Gastroesophageal sphincter (tissue), 4 donors: ENCODE data around the gene IPCEF1. TPM values are rescaled to one million over a fixed set of nuclear protein-coding genes. Genes with fewer than 3 reads are reported as not detected.

Experiments used
- ATAC-seq: fragments of 150-250 bp; one replicate; pipeline ENCODE4 v1.9.1; 2016; ENCODE audit warnings: mild to moderate bottlenecking, moderate library complexity
- H3K27ac ChIP-seq, 4 donors: fragments of 200-600 bp; sonication (generic) in 3 of 4; 1 replicate in 3 of 4; 2 replicates in 1 of 4; pipeline ENCODE4 v1.5.1; 2016 to 2019
- H3K27me3 ChIP-seq: fragments of 200-600 bp; sonication (generic); one replicate; pipeline ENCODE4 v1.5.1; 2019
- H3K36me3 ChIP-seq, 2 donors: fragments of 200-600 bp; sonication (generic); one replicate each; pipeline ENCODE4 v1.5.1; 2019; ENCODE audit warnings: control low read depth in 1 of 2
- H3K4me1 ChIP-seq, 3 donors: fragments of 200-600 bp; sonication (generic); 1 replicate in 2 of 3; 2 replicates in 1 of 3; pipeline ENCODE4 v1.5.1; 2016 to 2019; ENCODE audit warnings: control low read depth in 2 of 3
- H3K4me3 ChIP-seq, 2 donors: fragments of 200-600 bp; sonication (generic); one replicate each; pipeline ENCODE4 v1.5.1; 2019; ENCODE audit warnings: mild to moderate bottlenecking in 1 of 2, moderate library complexity in 1 of 2
- H3K9me3 ChIP-seq, 3 donors: fragments of 200-600 bp; sonication (generic); one replicate each; pipeline ENCODE4 v1.5.1; 2017 to 2019; ENCODE audit warnings: control low read depth in 2 of 3
- EP300 ChIP-seq: sonication (generic); formaldehyde crosslinking; IDR thresholded peaks from one replicate; pipeline ENCODE4 v1.6.1; 2017; ENCODE audit warnings: antibody characterized with exemption, mild to moderate bottlenecking
- POLR2A ChIP-seq, 2 donors: fragments of 450-650 bp; IDR thresholded peaks; one replicate each; pipeline ENCODE4 v1.6.1; 2017; ENCODE audit warnings: antibody characterized with exemption in 2 of 2, mild to moderate bottlenecking in 2 of 2, moderate library complexity in 1 of 2
- POLR2AphosphoS5 ChIP-seq: sonication (generic); formaldehyde crosslinking; IDR thresholded peaks from one replicate; pipeline ENCODE4 v1.6.1; 2017; ENCODE audit warnings: antibody characterized with exemption
- WGBS, 2 donors: methylation state at CpG; one replicate each; pipeline ENCODE4 v1.1.5; 2018; ENCODE audit warnings: low coverage in 1 of 2; 5-methylcytosine and 5-hydroxymethylcytosine counted together
- total RNA-seq, 4 donors: library from RNA; depleted of rRNA; stranded (reverse); fragments of >200 nt; gene quantifications; one replicate each; pipeline ENCODE4 v1.1.0, GENCODE V29; 2016
- TF ChIP-seq, protein P1 (sequence below), 4 experiments: fragments of 200-600 bp in 2 of 4; fragments of 450-650 bp in 2 of 4; sonication (generic) in 1 of 4; IDR thresholded peaks; one replicate each; pipeline ENCODE4 v1.5.1; 2017 to 2019; ENCODE audit warnings: antibody characterized with exemption in 4 of 4, mild to moderate bottlenecking in 2 of 4, moderate library complexity in 2 of 4

Gene IPCEF1
- total RNA-seq, 4 donors from 2014 or later, result 0.27 to 7.3 (median 1.2) TPM

DNA sequence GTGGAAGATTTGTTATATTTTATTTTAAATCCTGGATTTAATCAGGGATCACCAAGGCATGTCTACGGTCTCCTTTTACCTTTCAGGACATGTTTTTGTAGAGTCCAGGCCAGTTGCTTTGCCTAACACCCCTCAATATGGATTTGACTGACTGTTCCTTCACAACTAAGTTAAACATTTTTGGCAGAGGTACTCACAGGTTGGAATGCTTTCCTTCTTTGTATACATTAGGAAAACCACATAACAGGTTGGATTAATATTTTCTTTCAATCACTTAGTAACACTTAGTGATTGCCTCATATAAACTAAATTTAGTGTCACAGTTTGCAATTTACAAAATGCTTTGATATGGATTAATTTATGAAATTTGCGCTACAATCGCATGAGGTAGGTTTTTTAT, 64.5 kb downstream of the IPCEF1 start:
- no peaks in the 10 kb centered on the region for H3K4me1 ChIP-seq
- no peak overlapping the region for H3K4me3 ChIP-seq
- ATAC-seq, result no peak
- H3K27me3 ChIP-seq, result no peaks in the 10 kb centered on the region
- H3K27ac ChIP-seq, result no peak overlapping the region
- 63 to 64% methylated on average over 3 of the region's 3 CpGs for WGBS, 2 donors
- TF ChIP-seq, protein P1, sequence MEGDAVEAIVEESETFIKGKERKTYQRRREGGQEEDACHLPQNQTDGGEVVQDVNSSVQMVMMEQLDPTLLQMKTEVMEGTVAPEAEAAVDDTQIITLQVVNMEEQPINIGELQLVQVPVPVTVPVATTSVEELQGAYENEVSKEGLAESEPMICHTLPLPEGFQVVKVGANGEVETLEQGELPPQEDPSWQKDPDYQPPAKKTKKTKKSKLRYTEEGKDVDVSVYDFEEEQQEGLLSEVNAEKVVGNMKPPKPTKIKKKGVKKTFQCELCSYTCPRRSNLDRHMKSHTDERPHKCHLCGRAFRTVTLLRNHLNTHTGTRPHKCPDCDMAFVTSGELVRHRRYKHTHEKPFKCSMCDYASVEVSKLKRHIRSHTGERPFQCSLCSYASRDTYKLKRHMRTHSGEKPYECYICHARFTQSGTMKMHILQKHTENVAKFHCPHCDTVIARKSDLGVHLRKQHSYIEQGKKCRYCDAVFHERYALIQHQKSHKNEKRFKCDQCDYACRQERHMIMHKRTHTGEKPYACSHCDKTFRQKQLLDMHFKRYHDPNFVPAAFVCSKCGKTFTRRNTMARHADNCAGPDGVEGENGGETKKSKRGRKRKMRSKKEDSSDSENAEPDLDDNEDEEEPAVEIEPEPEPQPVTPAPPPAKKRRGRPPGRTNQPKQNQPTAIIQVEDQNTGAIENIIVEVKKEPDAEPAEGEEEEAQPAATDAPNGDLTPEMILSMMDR (IDR thresholded peaks at IDR 0.05), result no peak
- TF ChIP-seq EP300, result no peak
- H3K36me3 ChIP-seq, result no peaks in the 10 kb centered on the region
- H3K9me3 ChIP-seq, result no peaks in the 10 kb centered on the region

DNA sequence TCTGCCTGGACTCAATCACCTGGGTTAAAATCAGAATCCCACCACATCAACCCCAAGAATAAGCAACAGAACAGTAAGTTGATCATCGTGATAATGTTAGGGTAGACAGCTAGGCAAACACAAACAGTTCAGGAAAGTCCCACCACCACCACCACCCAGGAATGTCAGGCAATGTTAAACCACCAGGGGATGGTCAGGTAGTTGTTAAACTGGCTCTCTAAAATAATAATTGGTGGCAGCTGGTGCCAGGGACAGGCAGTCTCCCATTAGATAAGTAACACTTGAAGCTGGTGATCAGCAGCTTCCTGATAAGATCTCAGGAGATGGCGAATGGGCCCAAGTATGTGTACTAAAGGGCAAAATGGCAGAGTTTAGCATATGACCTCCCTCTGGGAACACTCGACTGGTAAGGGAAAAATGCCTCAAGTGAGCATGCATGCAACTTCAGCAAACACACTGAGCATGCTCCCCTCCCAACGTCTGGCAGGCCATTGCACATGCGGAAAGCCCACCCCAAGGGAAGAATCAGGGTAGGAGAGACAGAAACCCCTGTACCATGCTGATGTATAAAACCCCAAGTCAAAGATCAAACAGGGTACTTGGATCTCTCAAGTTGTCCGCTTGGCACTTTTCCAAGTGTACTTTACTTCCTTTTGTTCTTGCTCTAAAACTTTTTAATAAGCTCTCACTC, 66.6 kb downstream of the IPCEF1 start:
- ATAC-seq, result no peak
- WGBS, 2 donors, result 85 to 93% methylated on average over 3 to 6 of the region's 6 CpGs
- H3K4me1 ChIP-seq, result no peaks in the 10 kb centered on the region
- no peaks in the 10 kb centered on the region for H3K27me3 ChIP-seq
- no peak overlapping the region for H3K27ac ChIP-seq
- H3K36me3 ChIP-seq, result no peaks in the 10 kb centered on the region
- H3K9me3 ChIP-seq, result no peaks in the 10 kb centered on the region
- TF ChIP-seq EP300 (no peak), POLR2AphosphoS5 (no peak), POLR2A (IDR thresholded peaks at IDR 0.05) (no peak)
- TF ChIP-seq, protein P1 (IDR thresholded peaks at IDR 0.05), result no peak
- no peak overlapping the region for H3K4me3 ChIP-seq

GRCh38 chr6:154285826-154286225, 70.8 kb downstream of the IPCEF1 start:
- Histone ChIP-seq H3K4me1 (no peaks in the 10 kb centered on the region), H3K36me3 (no peaks in the 10 kb centered on the region), H3K4me3 (no peak overlapping the region), H3K27ac (no peak overlapping the region), H3K27me3 (no peaks in the 10 kb centered on the region), H3K9me3 (peaks cover 0 to 7% (median 0%) of the 10 kb centered on the region in 3 donors)
- no peak for TF ChIP-seq EP300
- TF ChIP-seq POLR2A (IDR thresholded peaks at IDR 0.05), result no peak
- TF ChIP-seq, protein P1 (IDR thresholded peaks at IDR 0.05), result no peak
- TF ChIP-seq POLR2AphosphoS5, result no peak
- WGBS, 2 donors, result 21 to 44% methylated on average over 1 of the region's 1 CpG
- ATAC-seq, result no peak

DNA sequence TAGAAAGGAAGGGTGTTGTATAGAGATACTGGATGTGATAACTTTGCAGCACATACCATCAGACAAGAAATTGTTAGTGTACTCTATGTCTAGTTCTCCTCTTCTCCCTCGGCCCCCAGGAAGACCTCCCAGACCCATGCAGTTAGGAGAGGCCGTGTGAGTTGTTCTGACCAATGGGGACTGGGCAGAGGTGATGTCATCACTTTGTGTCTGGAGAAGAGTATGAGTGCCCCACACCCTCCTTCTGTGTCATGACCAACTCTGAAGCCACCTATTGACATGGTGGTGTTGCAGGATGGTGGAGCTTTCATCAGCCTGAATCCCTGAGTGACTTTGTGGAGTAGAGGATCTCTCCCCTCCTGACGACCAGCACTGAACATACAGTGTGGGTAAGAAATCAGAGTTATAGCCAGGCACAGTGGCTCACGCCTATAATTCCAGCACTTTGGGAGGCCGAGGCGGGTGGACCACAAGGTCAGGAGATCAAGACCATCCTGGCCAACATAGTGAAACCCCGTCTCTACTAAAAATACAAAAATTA, 72.2 kb downstream of the IPCEF1 start:
- 96 to 100% methylated on average over 2 to 3 of the region's 7 CpGs for WGBS, 2 donors
- Histone ChIP-seq H3K27ac (no peak overlapping the region), H3K9me3 (peaks cover 0 to 7% (median 0%) of the 10 kb centered on the region in 3 donors), H3K27me3 (no peaks in the 10 kb centered on the region), H3K36me3 (no peaks in the 10 kb centered on the region), H3K4me1 (no peaks in the 10 kb centered on the region), H3K4me3 (no peak overlapping the region)
- no peak for ATAC-seq
- TF ChIP-seq, protein P1 (IDR thresholded peaks at IDR 0.05), result no peak
- no peak for TF ChIP-seq POLR2AphosphoS5
- TF ChIP-seq POLR2A (IDR thresholded peaks at IDR 0.05), result no peak
- no peak for TF ChIP-seq EP300

- H3K27ac ChIP-seq, result no peak overlapping the region
- H3K27me3 ChIP-seq, result no peaks in the 10 kb centered on the region
- TF ChIP-seq EP300 (no peak), POLR2AphosphoS5 (no peak)
- WGBS, 2 donors, result 32 to 41% methylated on average over 2 of the region's 2 CpGs
- H3K4me1 ChIP-seq, result peaks cover 0 to 6% (median 0%) of the 10 kb centered on the region in 3 donors
- no peaks in the 10 kb centered on the region for H3K36me3 ChIP-seq
- H3K9me3 ChIP-seq, result peaks cover 0 to 7% (median 0%) of the 10 kb centered on the region in 3 donors
- ATAC-seq, result no peak
- no peak overlapping the region for H3K4me3 ChIP-seq
Observed at GRCh38 chr6:154280521-154280920, 76.1 kb downstream of the IPCEF1 start.
